HEK293T (cell line): ENCODE results near the gene ISLR.

Experiments
- CTCF ChIA-PET: fragments of 350-600 bp; formaldehyde crosslinking; extraction: SDS; loops from one replicate; lab custom pipeline; 2021; ENCODE audit warnings: antibody characterized with exemption, inconsistent platforms; lab: Yijun Ruan, JAX
- POLR2A ChIA-PET: fragments of 350-600 bp; formaldehyde crosslinking; extraction: SDS; loops from one replicate; lab custom pipeline; 2020; ENCODE audit warnings: antibody characterized with exemption, inconsistent platforms; lab: Yijun Ruan, JAX
- DNase-seq: peaks from one replicate; pipeline ENCODE4 v3.0.0; 2012; ENCODE audit warnings: mixed read lengths; ENCODE audit errors: extremely low spot score
- ARNT ChIP-seq: fragments of 450-650 bp; IDR thresholded peaks from 2 replicates; pipeline ENCODE4 v1.6.1; 2017; ENCODE audit warnings: mild to moderate bottlenecking
- BHLHE40 ChIP-seq: fragments of 450-650 bp; IDR thresholded peaks from 2 replicates; pipeline ENCODE4 v1.6.1; 2016; ENCODE audit warnings: mild to moderate bottlenecking, moderate library complexity, borderline replicate concordance
- CTBP1 ChIP-seq: fragments of 450-650 bp; IDR thresholded peaks from 2 replicates; pipeline ENCODE4 v1.6.1; 2016; ENCODE audit warnings: borderline replicate concordance
- ELF4 ChIP-seq: fragments of 450-650 bp; IDR thresholded peaks from 2 replicates; pipeline ENCODE4 v1.6.1; 2017; ENCODE audit warnings: antibody characterized with exemption
- FOXA1 ChIP-seq: fragments of 450-650 bp; IDR thresholded peaks from 2 replicates; pipeline ENCODE4 v1.6.1; 2016; ENCODE audit warnings: mild to moderate bottlenecking
- FOXK2 ChIP-seq: fragments of 450-650 bp; IDR thresholded peaks from 2 replicates; pipeline ENCODE4 v1.6.1; 2016; ENCODE audit warnings: mild to moderate bottlenecking
- FOXM1 ChIP-seq: fragments of 450-650 bp; IDR thresholded peaks from 2 replicates; pipeline ENCODE4 v1.6.1; 2017; ENCODE audit warnings: mild to moderate bottlenecking, borderline replicate concordance
- HDGF ChIP-seq: fragments of 450-650 bp; IDR thresholded peaks from 2 replicates; pipeline ENCODE4 v1.6.1; 2017; ENCODE audit warnings: antibody characterized with exemption, borderline replicate concordance
- L3MBTL2 ChIP-seq: fragments of 450-650 bp; conservative IDR thresholded peaks from 2 replicates; pipeline ENCODE4 v1.6.1; 2016; ENCODE audit warnings: mild to moderate bottlenecking
- LEF1 ChIP-seq: fragments of 450-650 bp; IDR thresholded peaks from 2 replicates; pipeline ENCODE4 v1.6.1; 2017; ENCODE audit warnings: mild to moderate bottlenecking, borderline replicate concordance
- NFRKB ChIP-seq: fragments of 450-650 bp; IDR thresholded peaks from 2 replicates; pipeline ENCODE4 v1.6.1; 2016; ENCODE audit warnings: mild to moderate bottlenecking, moderate library complexity
- PKNOX1 ChIP-seq: fragments of 450-650 bp; IDR thresholded peaks from 2 replicates; pipeline ENCODE4 v1.6.1; 2016
- SP1 ChIP-seq: fragments of 450-650 bp; IDR thresholded peaks from 2 replicates; pipeline ENCODE4 v1.6.1; 2017
- SUZ12 ChIP-seq: fragments of 450-650 bp; IDR thresholded peaks from 2 replicates; pipeline ENCODE4 v1.6.1; 2016; ENCODE audit warnings: mild to moderate bottlenecking
- TARDBP ChIP-seq: fragments of 450-650 bp; IDR thresholded peaks from 2 replicates; pipeline ENCODE4 v1.6.1; 2016
- ZNF384 ChIP-seq: fragments of 450-650 bp; IDR thresholded peaks from 2 replicates; pipeline ENCODE4 v1.6.1; 2016

Gene ISLR

GRCh38 chr15:74203914-74204431 lies 30.5 kb downstream of the ISLR start:
- POLR2A ChIA-PET, result interaction anchor here (1.2 to 2.5 kb wide), 3 partner anchors 10 to 17 kb away, joined by 4 to 8 read pairs (median 8); no protein-coding TSS in a partner anchor
- CTCF ChIA-PET, result interaction anchor here (1.0 to 1.7 kb wide), 4 partner anchors 74 to 137 kb away, joined by 3 to 5 read pairs (median 4); partner anchors contain the start of gene ISLR2
- no peak for TF ChIP-seq PKNOX1
- no peak for TF ChIP-seq ARNT
- no peak for TF ChIP-seq FOXA1
- TF ChIP-seq BHLHE40, result no peak
- no peak for TF ChIP-seq TARDBP
- TF ChIP-seq ZNF384, result no peak
- no peak for TF ChIP-seq ELF4
- no peak for TF ChIP-seq L3MBTL2
- TF ChIP-seq FOXK2, result no peak
- no peak for TF ChIP-seq FOXM1
- DNase-seq, result no peak

GRCh38 chr15:74205582-74205947 lies 32.1 kb downstream of the ISLR start:
- DNase-seq, result no peak
- ChIA-PET CTCF (no interaction called here), POLR2A (no interaction called here)

DNA sequence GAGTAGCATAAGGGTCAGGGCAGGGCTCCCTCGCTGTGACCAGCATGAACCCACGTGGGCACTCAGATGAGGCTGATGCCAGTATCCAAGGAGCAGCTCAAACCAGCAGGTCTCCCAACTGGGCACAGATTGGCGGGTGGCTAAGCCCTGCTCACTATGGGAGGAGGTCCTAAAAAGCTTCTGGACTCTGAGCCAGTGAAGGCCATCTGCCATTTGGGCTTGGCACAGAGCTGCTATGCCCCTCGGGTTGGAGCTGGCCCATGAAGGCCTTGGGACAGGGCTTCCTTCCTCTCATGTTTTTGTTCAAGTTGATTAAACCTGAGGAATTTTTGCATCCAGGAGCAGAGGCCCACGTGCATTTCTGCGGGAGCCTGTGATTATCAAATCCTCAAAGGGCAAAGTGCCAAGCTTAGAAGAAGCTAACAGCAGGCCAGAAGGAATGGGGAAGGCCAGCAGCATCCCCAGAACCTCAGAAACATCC lies 33.3 kb downstream of the ISLR start:
- no peak for DNase-seq
- ChIA-PET POLR2A (no interaction called here), CTCF (no interaction called here)
- TF ChIP-seq CTBP1 (no peak), FOXA1 (no peak), FOXM1 (no peak), ZNF384 (no peak), LEF1 (no peak), ELF4 (no peak), SUZ12 (no peak), TARDBP (no peak)

More at GRCh38 chr15:74205582-74205947, 32.1 kb downstream of the ISLR start:
- TF ChIP-seq LEF1, result no peak

DNA sequence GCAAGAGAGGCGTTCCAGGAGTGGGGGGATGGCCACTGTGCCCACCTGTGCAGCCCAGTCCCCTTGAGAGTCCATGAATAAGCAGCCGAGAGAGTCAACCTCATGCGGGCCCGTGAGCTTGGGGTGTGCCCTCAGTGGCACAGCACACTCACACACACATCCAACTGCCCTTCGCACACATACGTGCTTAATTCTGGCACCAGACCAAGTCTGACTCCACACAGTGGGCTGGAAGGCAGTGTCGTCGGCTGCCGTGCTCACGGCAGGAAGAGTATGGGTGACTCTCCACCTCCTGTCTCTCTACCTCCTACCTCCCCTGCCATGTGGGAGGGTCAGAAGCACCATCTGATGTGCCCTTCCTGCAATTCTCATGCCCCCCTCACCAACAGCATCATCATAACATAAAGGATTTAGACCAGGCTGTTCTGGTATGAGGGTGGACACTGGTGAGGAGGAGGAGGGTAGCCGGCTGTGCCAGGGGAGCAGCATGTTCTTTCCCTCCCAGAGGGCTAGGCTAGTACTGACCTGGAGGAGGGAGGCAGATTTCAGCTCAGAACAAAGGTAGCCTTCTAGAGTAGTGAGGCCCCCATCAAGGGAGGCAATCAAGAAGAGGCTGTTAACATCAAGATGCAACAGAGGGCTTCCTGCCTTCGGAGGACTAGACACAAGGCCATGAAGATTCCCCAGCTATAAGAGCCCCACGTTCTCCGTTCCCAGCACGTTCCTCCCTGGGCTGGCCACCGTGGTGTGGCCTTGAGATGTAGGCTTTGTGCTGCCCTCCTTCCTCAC lies 34.3 kb downstream of the ISLR start:
- TF ChIP-seq FOXK2 (no peak), ELF4 (no peak), TARDBP (no peak), PKNOX1 (no peak), FOXA1 (no peak), ZNF384 (no peak), SUZ12 (no peak), LEF1 (no peak), HDGF (no peak), NFRKB (no peak), ARNT (no peak), CTBP1 (no peak), L3MBTL2 (no peak)
- DNase-seq, result no peak
- CTCF ChIA-PET, result no interaction called here
- POLR2A ChIA-PET, result no interaction called here

- ChIA-PET POLR2A (no interaction called here), CTCF (interaction anchor here (0.8 kb wide), 1 partner anchor 73 kb away, joined by 3 read pairs; no protein-coding TSS in a partner anchor)
- TF ChIP-seq LEF1 (no peak), SUZ12 (no peak), ZNF384 (no peak), FOXK2 (no peak), HDGF (no peak), TARDBP (no peak), FOXM1 (no peak), PKNOX1 (no peak), L3MBTL2 (no peak), ELF4 (no peak), BHLHE40 (no peak), CTBP1 (no peak), NFRKB (no peak), ARNT (no peak), SP1 (no peak), FOXA1 (no peak)
- no peak for DNase-seq
These were observed 35.0 kb downstream of the ISLR start for GRCh38 chr15:74208496-74208895.

GRCh38 chr15:74208901-74209559 lies 35.5 kb downstream of the ISLR start:
- no peak for DNase-seq
- ChIA-PET POLR2A (interaction anchor here (0.9 kb wide), 1 partner anchor 81 kb away, joined by 3 read pairs; no protein-coding TSS in a partner anchor), CTCF (interaction anchor here (0.8 kb wide), 2 partner anchors 13 to 73 kb away, joined by 3 read pairs; no protein-coding TSS in a partner anchor)
- TF ChIP-seq PKNOX1 (no peak), FOXA1 (no peak), FOXK2 (no peak), LEF1 (no peak), SUZ12 (no peak)
